HEK293 (cell line): ENCODE measurements around the gene ACVR1C.

ENCODE experiments used
- CTCF ChIA-PET: fragments of 350-600 bp; formaldehyde crosslinking; extraction: SDS; loops from one replicate; lab custom pipeline; 2021; ENCODE audit warnings: antibody characterized with exemption; lab: Yijun Ruan, JAX
- POLR2A ChIA-PET: fragments of 300-600 bp; formaldehyde crosslinking; extraction: SDS; loops from one replicate; lab custom pipeline; 2020; ENCODE audit warnings: antibody characterized with exemption, inconsistent platforms; lab: Yijun Ruan, JAX
- H3K27ac ChIP-seq: fragments of 200-500 bp; sonication (Bioruptor generic); 2 replicates; pipeline ENCODE4 v1.5.1; 2014; ENCODE audit warnings: low read depth, low read length, control low read depth, inconsistent platforms; ENCODE audit errors: extremely low read depth
- H3K36me3 ChIP-seq, 2 experiments: fragments of 200-500 bp in 1 of 2; sonication (Bioruptor generic) in 1 of 2; 1 replicate in 1 of 2; 2 replicates in 1 of 2; pipeline ENCODE4 v1.5.1; 2014 to 2017; ENCODE audit warnings: inconsistent platforms in 2 of 2, low read length in 2 of 2; ENCODE audit not compliant: control insufficient read depth in 2 of 2, insufficient read depth in 1 of 2
- H3K4me1 ChIP-seq: fragments of 200-500 bp; sonication (Bioruptor generic); 2 replicates; pipeline ENCODE4 v1.5.1; 2014; ENCODE audit warnings: mild to moderate bottlenecking, low read length, inconsistent platforms; ENCODE audit not compliant: control insufficient read depth, insufficient read depth
- H3K4me3 ChIP-seq: 2 replicates; pipeline ENCODE4 v1.5.1; 2011; ENCODE audit warnings: low read depth, mild to moderate bottlenecking, control low read depth, low read length, moderate library complexity
- H3K9me3 ChIP-seq: fragments of 200-500 bp; sonication (Bioruptor generic); 2 replicates; pipeline ENCODE4 v1.5.1; 2014; ENCODE audit warnings: low read depth, low read length, inconsistent platforms; ENCODE audit not compliant: control insufficient read depth, insufficient read depth
- CTCF ChIP-seq: fragments of 450-650 bp; formaldehyde crosslinking; IDR thresholded peaks from 2 replicates; pipeline ENCODE4 v1.5.1; 2016; ENCODE audit warnings: missing biosample characterization, missing genetic modification characterization
- GLI2 ChIP-seq: fragments of 450-650 bp; formaldehyde crosslinking; IDR thresholded peaks from 2 replicates; pipeline ENCODE4; 2017; ENCODE audit warnings: missing biosample characterization, missing genetic modification characterization, low read depth, borderline replicate concordance
- KLF7 ChIP-seq: fragments of 450-650 bp; formaldehyde crosslinking; IDR thresholded peaks from 2 replicates; pipeline ENCODE4 v1.5.1; 2016; ENCODE audit warnings: missing biosample characterization, missing genetic modification characterization, borderline replicate concordance
- MYNN ChIP-seq: fragments of 450-650 bp; formaldehyde crosslinking; IDR thresholded peaks from 2 replicates; pipeline ENCODE4 v1.5.1; 2016; ENCODE audit warnings: missing biosample characterization, missing genetic modification characterization, borderline replicate concordance
- ZBTB17 ChIP-seq: fragments of 450-650 bp; formaldehyde crosslinking; IDR thresholded peaks from 2 replicates; pipeline ENCODE4 v1.5.1; 2016; ENCODE audit warnings: missing biosample characterization, missing genetic modification characterization
- ZEB2 ChIP-seq: fragments of 450-650 bp; formaldehyde crosslinking; IDR thresholded peaks from 2 replicates; pipeline ENCODE4 v1.5.1; 2016; ENCODE audit warnings: missing biosample characterization, missing genetic modification characterization
- ZNF133 ChIP-seq: fragments of 450-650 bp; formaldehyde crosslinking; IDR thresholded peaks from 2 replicates; pipeline ENCODE4 v1.5.1; 2016; ENCODE audit warnings: missing biosample characterization, missing genetic modification characterization
- ZNF157 ChIP-seq: fragments of 450-650 bp; formaldehyde crosslinking; IDR thresholded peaks from 2 replicates; pipeline ENCODE4 v1.5.1; 2016; ENCODE audit warnings: missing biosample characterization, missing genetic modification characterization
- ZNF280D ChIP-seq: fragments of 450-650 bp; formaldehyde crosslinking; IDR thresholded peaks from 2 replicates; pipeline ENCODE4 v1.5.1; 2016; ENCODE audit warnings: missing biosample characterization, missing genetic modification characterization
- ZNF302 ChIP-seq: fragments of 450-650 bp; formaldehyde crosslinking; IDR thresholded peaks from 2 replicates; pipeline ENCODE4 v1.5.1; 2016; ENCODE audit warnings: missing biosample characterization, missing genetic modification characterization, low read depth
- ZNF510 ChIP-seq: fragments of 450-650 bp; formaldehyde crosslinking; IDR thresholded peaks from 2 replicates; pipeline ENCODE4 v1.5.1; 2018; ENCODE audit warnings: mild to moderate bottlenecking, missing genetic modification characterization, missing biosample characterization; ENCODE audit not compliant: insufficient replicate concordance
- ZNF514 ChIP-seq: fragments of 450-650 bp; formaldehyde crosslinking; IDR thresholded peaks from 2 replicates; pipeline ENCODE4 v1.5.1; 2016; ENCODE audit warnings: missing biosample characterization, missing genetic modification characterization
- ZNF548 ChIP-seq: fragments of 450-650 bp; formaldehyde crosslinking; IDR thresholded peaks from 2 replicates; pipeline ENCODE4 v1.5.1; 2016; ENCODE audit warnings: missing biosample characterization, missing genetic modification characterization
- ZNF654 ChIP-seq: fragments of 450-650 bp; formaldehyde crosslinking; IDR thresholded peaks from 2 replicates; pipeline ENCODE4 v1.5.1; 2016; ENCODE audit warnings: low read depth, missing biosample characterization, missing genetic modification characterization
- ZNF792 ChIP-seq: fragments of 450-650 bp; formaldehyde crosslinking; IDR thresholded peaks from 2 replicates; pipeline ENCODE4 v1.5.1; 2016; ENCODE audit warnings: missing biosample characterization, missing genetic modification characterization
- TF ChIP-seq, protein P1 (sequence below): fragments of 450-650 bp; formaldehyde crosslinking; IDR thresholded peaks from 2 replicates; pipeline ENCODE4 v1.5.1; 2017; ENCODE audit warnings: missing biosample characterization, missing genetic modification characterization
- TF ChIP-seq, protein P2 (sequence below): fragments of 450-650 bp; formaldehyde crosslinking; IDR thresholded peaks from 2 replicates; pipeline ENCODE4 v1.5.1; 2016; ENCODE audit warnings: missing biosample characterization, missing genetic modification characterization

ACVR1C gene

GRCh38 chr2:157498483-157498882, 130.2 kb downstream of the ACVR1C start (continued):
- TF ChIP-seq, protein P1, sequence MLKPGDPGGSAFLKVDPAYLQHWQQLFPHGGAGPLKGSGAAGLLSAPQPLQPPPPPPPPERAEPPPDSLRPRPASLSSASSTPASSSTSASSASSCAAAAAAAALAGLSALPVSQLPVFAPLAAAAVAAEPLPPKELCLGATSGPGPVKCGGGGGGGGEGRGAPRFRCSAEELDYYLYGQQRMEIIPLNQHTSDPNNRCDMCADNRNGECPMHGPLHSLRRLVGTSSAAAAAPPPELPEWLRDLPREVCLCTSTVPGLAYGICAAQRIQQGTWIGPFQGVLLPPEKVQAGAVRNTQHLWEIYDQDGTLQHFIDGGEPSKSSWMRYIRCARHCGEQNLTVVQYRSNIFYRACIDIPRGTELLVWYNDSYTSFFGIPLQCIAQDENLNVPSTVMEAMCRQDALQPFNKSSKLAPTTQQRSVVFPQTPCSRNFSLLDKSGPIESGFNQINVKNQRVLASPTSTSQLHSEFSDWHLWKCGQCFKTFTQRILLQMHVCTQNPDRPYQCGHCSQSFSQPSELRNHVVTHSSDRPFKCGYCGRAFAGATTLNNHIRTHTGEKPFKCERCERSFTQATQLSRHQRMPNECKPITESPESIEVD = no peak

DNA sequence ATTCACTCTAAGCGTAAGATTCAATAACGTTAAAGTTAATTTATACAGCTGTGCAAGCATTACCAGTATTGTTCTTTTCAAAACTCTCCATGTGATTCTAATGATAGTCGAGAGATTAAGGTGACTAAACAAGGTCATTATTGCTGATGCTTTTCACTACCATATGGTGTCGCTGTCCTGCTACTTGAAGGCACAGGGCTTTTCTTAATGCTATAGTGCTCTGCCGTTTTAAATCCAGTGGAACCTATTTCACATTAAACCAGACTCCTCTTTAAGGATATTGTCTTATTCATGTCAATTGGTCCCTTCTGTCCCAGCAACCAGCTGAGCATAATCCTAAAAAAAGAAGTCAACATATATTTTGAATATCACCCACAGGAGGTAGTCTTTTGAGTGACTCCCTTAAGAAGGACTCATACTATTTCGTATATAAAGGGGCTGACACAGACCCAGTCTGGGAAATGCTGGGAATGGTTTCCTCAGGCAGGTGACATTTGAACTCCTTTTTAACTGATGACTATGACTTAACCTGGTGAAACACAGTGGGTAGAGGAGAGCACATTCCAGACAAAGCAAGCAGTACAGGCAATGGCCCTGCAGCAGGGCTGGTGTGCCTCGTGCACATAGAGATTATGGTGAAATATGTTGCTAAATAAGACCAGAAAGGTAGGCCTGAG, 130.9 kb downstream of the ACVR1C start:
- ChIA-PET CTCF (interaction anchor here (0.6 to 2.1 kb wide), 19 partner anchors 8 to 1254 kb away, joined by 3 to 20 read pairs (median 3); no protein-coding TSS in a partner anchor), POLR2A (no interaction called here)
- TF ChIP-seq ZNF280D (tag by site-specific recombination) (no peak), ZNF133 (no peak), ZBTB17 (tag by site-specific recombination) (no peak), ZNF510 (tag by site-specific recombination) (no peak), CTCF (tag by site-specific recombination) (peak; percentile 38), ZNF302 (tag by site-specific recombination) (no peak), MYNN (tag by site-specific recombination) (no peak), ZNF654 (tag by site-specific recombination) (peak; percentile 72), ZEB2 (no peak), ZNF157 (tag by site-specific recombination) (no peak), ZNF792 (tag by site-specific recombination) (no peak), ZNF548 (tag by site-specific recombination) (no peak), KLF7 (tag by site-specific recombination) (no peak), ZNF514 (tag by site-specific recombination) (no peak), GLI2 (no peak)
- TF ChIP-seq, protein P2, sequence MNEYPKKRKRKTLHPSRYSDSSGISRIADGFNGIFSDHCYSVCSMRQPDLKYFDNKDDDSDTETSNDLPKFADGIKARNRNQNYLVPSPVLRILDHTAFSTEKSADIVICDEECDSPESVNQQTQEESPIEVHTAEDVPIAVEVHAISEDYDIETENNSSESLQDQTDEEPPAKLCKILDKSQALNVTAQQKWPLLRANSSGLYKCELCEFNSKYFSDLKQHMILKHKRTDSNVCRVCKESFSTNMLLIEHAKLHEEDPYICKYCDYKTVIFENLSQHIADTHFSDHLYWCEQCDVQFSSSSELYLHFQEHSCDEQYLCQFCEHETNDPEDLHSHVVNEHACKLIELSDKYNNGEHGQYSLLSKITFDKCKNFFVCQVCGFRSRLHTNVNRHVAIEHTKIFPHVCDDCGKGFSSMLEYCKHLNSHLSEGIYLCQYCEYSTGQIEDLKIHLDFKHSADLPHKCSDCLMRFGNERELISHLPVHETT = no peak
- no peaks in the 10 kb centered on the region for H3K4me1 ChIP-seq
- no peak overlapping the region for H3K4me3 ChIP-seq
- no peak overlapping the region for H3K27ac ChIP-seq
- no peaks in the 10 kb centered on the region for H3K9me3 ChIP-seq
- H3K36me3 ChIP-seq = no peaks in the 10 kb centered on the region
